HG03457 (cell line): ENCODE data around the gene SMIM45.

Experiments
- ATAC-seq: cut with Tn5 transposase; IDR thresholded peaks from one replicate; pipeline ENCODE4 v1.9.1; 2021; ENCODE audit warnings: moderate number of reproducible peaks; ENCODE audit not compliant: unreplicated experiment

SMIM45 gene

DNA sequence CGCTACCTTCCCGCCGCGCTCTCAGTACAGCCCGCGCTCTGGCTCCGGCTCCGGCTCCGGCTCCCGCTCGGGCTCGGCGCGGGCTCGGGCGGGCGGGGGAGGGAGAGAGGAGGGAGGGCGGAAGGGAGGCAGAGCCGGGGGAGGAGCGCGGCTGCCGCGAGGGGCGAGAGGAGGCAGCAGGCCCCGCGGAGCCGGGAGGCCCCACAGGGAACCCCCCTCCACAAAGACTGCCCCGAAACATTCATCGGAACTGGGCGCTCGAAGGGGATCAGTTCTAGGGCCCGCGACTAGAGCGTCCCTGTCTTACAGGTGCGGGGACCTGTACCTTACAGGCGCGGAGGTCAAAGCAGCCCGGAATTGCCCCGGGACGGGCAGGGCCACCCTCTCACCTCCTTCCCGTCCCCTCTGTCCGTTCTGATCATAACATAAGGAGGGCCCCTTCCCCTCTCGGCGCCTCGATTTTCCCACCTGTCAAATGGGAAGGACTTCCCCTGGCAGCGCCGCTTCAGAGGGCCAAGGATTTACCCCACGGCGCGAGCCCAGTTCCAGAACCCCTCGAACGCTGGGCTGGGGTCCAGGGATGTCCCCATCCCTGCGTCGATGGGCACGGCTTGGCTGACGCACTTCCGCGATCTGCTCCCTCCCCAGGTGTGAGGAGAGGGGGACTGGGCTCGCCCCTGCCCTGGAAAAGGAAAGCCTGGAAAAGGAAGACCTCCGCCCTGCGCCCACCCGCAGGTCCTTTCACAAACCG, 36.7 kb upstream of the SMIM45 start, which contains the start of gene SHISA8:
SHISA8 (minus strand) TSS at position 40 of the 751 bp plus-strand sequence. CDS start 407 bp downstream, outside the sequence.
- ATAC-seq: no peak

DNA sequence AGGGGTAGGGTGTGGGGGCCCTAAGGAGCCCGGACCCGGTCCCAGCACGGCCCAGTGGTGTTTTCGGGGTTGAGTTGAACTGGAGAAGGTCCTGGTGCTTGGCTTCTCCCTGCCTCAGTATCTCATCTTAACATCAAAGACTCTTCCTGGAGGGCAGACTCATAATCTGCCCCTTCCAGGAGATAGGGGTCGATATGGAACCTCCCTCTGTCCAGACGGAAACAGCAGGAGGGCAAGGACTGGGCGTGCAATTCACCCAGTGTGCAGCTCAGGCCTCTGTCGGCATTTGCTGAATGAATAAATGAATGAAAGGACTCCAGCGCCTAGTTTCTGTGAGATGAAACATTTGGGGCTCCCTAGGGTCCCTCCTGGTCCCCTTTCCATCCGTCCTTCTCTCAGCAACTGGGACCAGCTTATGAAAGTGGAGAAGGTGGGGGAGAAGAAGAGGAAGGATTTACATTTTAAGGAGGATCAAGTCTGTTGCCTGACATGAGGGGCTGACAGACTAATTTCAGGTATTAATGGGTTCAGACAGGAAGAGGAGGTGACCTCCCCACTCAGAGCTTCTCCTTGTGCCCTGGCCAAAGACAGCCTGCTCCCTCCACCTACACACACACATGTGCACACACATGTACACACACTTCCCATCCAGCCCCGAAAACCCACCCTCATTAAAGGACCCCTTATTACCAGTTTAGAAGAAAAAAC, 36.0 kb upstream of the SMIM45 start:
- no peak for ATAC-seq

DNA sequence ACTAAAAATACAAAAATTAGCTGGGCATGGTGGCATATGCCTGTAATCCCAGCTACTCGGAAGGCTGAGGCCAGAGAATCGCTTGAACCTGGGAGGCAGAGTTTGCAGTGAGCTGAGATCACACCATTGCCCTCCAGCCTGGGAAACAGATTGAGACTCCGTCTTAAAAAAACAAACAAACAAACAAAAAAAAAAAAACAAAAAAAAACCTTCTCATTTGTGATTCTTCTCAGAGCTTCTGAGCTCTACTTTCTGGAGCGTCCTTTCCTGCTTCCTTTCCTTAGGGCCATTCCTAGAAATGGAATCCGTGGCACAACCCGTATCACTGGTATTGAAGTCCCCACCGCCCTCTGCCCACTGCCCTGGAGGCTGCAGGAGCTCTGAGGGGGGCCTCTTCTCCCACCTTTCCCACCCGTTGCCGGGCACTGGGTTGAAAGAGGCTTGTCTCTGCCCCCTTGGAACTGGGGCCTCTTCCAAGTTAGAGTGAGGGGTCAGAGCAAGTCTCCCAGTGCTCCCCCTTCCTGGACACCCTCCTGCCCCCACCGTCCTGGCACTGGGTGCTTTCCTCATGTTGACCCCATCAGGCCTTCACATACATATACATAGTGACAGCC, 35.1 kb upstream of the SMIM45 start:
- no peak for ATAC-seq

DNA sequence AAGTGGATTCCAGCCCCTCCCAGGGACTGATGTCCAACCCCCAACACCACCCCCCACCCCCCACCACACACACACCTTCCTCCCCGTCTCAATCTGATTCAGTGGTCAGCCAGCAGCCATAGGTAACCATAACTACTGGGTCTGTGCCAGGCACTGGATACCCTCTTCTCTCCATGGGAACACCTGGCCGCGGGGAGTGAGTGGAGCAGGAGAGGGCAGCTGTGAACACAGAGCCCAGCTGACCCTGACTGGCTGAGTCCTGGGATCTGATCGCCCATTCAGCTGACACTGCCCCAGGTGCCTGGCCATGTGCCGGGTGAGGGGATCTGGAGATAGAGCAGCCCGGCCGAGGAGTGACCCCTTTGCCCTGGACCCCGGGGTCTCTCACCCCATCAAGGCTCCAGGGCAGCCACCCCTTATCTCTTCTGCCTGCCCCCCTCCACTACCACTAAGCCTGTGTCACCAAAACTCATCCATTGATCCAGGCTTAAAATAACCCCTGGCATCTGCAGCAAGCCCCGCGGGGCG, 34.5 kb upstream of the SMIM45 start:
- ATAC-seq: no peak

DNA sequence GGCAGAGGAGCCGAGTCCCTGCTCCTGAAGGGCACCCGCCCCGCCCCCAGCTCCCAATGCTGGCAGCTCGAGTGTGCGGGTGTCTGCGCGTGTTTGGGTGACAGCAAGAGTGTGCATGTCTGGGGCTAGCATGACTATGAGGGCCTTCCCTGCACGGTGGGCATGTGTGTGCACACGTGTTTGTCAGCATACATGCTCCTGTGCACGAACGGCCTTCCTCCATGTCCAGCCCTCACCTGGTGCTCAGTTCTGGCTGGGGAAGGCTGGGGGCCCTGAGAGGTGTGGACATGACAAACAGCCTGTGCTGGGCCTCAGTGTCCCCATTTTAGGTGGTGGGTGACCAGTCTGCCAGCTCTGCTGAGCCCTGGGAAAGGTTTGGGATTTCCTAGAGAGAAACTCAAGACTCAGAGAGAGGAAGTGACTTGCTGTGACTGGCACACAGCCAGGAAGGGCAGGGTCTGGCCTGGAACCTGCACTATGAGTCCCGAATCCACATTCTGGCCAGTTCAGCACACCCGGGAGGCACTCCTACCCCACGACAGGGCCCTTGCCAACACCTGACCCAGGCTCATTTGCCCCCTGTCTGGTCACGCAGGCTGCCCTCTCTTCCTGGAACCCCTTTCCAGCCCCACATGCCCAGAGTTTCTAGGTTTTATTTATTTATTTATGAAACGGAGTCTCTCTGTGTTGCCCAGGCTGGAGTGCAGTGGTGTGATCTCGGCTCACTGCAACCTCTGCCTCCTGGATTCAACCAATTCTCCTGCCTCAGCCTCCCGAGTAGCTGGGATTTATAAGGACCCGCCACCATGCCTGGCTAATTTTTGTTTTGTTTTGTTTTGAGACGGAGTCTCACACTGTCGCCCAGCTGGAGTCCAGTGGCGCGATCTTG, 33.8 kb upstream of the SMIM45 start:
- no peak for ATAC-seq

DNA sequence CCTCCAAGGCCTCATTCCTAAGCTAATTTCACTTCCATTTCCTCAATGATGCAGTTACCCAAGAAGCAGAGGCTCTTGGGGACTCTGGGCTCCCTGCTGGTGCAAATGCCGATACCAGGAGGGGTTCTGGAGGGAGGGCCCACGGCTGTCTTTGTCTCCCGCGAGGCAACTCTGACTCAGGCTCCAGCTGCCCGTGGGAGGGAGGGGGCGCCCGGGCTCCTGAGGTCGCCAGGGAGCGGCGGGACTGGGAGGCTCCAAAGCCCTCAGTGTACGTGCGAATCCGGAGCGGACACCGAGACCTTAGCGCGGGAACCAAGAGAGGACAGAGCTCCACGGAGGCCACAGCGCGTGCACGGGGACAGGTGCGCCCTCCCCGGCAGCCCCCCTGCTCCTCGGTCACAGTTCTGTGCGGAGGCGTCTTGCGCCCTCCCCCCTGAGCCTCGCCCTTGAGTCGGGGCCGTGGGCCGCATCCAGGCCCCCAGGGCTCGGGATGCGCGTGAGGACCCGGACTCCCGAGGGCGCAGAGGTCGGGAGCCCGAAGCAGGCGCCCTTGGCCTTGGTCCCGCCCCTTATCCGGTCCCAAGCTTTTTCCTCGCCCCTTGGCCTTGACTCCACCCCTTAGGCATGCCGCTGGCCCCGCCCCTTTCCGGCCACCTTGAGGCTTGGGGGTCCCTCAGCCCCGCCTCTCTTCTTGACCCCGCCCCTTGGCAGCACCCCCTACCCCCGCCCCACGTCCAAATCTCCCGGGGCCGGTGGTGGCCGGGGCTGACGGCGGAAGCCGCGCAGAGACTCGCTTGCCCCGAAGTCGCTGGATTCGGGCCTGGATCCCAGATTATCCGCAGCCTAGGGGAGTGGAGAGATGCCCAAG, 32.4 kb upstream of the SMIM45 start:
- no peak for ATAC-seq

DNA sequence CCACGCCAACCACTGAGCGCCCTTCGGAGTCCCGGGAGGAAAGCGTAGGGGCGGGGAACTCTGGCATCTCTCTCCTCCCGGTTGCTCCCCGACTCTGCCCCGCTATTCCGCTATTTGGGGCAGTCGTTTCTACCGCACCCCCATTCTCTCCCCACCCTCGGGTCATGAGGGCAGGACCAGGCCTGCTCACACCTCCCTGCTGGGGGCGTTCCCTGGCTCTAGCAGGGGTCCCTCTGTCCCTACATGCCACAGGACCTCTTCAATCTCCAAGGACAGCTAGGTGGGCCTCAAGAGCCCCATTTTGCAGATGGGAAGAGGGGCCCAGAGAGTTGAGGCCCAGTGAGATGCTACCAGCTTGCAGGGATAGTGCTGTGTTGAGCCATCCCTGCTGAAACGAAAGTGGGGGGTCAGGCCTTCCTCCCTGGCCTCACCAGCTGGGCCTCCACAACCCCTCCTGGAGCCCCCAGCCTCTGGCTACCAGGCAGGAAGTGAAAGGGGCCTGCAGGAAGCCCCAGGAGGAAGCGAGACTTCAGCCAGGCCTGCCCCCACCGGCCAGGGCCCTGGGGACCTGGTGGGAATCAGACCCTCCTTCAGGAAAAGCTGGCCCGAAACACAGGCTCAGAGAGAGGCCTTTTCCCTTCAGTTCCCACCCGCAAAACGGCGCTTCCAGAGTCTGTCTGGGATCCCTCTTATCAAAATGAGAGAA, 31.5 kb upstream of the SMIM45 start:
- ATAC-seq: no peak

DNA sequence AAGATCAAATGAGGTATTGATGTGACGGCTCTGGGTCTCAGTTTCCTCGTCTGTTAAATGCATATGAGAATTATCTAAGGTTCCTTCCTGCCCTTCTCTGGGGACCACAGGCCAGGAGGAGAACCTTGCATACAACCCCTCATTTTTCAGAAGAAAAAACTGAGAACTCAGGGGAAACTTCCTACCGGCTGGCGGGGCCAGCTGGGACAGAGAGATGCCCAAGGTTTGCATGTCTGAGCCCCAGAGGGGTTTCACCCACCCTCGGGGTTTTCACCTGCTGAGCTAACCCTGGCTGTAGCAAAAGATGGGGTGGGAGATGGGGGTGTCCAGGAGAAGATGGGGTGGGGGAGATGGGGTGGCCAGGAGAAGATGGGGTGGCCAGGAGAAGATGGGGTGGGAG, 29.6 kb upstream of the SMIM45 start:
- no peak for ATAC-seq

DNA sequence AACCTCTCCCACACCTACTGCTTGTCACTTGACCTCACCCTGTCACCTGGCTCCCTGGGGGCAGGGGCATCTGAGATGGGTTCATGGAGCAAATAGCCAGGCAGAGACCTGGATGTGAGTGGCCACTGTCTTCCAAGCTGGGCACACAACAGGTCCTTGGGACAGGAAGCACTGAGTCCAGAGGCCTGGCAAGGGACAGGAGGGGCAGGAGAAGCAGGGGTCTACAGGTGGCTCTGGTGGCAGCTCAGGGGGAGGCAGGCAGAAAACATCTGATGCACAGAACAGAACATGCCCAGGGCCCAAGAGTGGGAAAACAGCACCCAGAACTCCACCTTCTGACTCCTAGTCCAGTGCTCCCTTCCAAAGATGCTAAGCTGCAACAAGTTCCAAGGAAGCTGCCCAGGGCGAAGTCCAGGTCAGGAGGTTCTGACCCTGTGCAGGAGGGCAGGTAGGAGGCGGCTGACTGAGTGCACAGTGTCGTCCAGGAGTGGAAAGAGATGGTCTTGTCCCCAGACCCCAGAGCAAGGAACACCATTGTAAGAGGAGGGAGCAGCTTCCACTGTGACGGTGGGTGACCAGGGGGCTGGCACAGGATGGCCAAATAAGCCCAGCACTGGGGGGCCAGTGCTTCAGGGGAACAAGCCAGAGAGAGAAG, 28.9 kb upstream of the SMIM45 start:
- no peak for ATAC-seq

DNA sequence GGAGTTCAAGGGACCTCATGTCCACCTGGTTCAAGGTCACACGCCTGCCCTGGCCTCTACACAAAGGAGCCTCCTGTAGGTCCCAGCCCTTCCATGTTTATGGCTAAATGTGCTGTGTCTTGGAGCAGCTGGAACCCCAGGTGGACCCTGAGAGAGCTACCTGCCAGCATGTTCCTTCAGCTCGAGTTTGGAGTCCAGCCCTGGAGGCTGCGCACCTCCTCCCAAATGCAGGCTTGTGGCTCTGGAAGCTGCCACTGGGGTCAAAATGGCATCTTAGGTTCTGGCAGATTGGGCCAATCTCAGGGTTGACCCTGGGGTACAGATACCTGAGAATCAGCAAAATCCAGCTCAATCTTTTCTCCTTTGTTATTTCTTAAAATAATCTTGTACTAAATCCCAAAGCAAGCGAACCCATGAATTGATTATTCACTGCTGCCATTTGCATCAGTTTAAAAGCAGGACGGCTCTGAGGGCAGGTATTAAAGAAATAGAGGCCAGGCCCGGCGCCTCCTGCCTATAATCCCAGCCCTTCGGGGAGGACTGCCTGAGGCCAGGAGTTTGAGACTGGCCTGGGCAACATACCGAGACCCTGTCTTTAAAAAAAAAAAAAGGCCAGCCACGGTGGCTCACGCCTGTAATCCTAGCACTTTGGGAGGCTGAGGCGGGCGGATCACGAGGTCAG, 28.2 kb upstream of the SMIM45 start:
- ATAC-seq: no peak

DNA sequence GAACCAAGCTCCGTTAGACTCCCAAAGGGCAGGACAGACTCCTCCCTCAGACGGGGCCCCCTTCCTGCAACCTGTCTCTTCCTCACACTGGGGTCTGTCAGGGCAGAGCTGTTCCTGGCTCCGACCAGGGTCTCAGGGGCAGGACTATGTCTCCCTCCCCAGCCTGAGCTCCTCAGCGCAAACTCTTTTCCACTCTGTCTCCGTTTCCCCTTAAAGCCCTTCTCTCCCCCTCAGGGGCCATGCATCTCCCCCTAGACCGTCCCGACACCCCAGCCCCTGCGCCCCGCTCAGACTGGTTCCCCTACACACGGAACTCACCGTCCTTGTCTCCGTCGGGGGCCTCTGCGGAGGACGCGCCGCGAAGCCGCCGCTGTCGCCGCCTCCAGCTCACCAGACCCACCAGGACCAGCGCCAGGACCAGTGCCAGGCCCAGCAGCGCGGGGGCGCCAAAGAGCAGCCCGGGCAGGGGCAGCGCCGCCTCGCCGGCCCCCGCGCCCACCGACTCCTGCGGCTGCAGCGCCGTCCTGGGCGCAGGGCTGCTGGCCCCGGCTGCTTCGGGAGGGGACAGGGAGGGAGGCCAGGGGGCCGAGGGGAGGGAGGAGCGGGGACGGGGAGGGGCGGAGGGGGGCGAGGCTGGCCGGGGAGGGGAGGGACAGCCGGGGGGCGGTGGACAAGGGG, 26.0 kb upstream of the SMIM45 start:
- ATAC-seq: no peak

DNA sequence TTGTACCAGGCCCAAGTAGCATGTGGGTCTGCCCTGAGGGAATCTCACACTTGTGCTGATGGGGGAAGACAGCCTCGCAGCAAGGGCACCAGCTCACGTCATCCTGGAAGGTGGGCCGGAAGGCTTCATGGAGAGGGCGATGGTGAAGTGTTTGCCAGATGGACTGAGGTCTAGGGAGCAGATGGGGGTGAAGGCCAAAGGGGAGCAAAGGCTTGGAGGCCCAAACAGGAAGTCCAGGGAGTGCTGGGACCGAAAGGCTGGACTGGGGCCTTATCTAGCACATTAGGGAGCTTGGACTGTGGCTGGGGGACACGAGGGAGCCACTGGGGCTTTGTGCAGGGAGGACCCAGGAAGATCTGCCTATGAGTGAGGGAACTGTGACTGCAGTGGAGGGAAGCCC, 24.1 kb upstream of the SMIM45 start:
- no peak for ATAC-seq

DNA sequence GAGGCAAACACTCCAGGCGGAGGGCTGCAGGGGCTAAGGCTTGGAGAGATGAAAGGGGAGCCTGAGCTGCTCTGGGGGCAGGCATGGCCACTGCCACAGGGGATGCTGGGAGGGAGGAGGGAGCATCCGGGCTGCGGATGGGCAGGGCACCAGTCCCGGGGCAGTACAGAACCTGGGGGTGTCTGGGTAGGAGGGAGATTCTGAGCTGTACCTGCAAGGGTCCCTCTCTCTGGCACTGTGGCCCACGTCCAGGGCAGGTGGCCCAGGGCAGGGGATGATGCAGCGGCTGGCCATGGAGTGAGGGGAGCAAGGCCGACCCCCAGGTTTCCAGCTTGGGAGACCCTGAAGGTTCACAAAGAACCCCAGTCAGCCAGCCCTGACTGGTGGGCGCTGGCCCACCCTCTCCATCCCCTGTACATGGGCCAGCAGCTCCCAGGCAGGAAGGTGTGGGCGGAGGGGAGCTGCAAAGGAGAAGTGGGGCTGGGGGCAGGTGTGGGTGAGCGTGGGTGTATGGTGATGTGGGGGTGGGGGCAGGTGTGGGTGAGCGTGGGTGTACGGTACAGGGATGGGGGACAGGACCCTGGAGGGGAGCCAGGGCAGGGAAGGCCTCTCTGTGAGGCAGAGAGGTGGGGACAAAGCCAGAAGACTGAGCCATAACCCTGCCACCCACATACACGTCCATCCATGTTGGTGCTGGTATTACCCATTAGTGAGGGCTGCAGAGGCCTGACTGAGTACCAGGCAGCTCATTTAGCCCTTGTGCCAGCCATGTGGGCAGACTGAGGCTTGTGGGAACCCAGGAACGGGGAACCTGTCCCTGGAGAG, 23.1 kb upstream of the SMIM45 start:
- ATAC-seq: no peak

DNA sequence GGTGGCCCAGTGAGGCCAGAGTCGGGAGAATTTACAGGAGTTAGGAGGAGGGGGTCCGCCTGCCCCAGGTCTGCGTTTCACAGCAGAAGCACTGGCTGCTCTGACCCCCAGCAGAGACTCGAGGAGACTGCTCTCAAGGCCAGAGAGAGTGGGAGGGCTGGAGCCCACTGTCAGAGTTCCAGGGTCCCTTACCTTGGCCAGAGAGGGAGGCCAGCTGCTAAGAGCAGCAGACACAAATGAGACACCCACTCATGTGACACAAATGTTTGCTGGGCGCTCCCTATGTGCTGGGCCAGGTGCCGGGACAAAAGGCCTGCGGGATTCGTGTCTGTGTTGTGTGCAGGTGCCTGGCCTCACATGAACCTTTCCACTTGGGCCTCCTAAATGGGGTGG, 22.5 kb upstream of the SMIM45 start:
- ATAC-seq: no peak

DNA sequence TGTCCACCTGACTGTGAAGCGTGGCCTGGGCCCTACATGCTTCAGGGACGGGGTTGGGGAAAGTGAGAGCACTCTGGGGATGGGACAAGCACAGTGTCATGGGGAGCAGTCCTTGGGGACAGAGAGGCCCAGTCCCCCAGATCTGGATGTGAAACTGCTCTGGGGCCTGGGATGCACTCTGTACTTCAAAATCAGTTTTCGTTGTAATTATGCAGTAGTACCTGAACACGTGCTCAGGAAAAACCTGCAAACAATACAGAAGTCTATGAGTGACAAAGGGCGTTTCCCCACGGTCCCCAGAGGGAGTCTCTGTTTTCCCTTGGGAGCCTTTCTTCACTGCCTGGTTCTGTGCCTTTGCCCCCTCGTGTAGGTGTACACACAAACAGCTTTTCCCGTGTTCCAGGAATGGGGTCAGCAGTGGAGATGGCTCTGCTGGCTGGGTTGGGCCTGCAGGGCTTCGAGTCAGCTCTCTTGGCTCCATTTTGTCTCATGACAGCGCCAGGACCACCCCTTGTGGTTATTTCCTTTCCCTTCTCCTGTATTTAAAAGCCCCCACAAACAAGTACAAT, 20.2 kb upstream of the SMIM45 start:
- no peak for ATAC-seq

DNA sequence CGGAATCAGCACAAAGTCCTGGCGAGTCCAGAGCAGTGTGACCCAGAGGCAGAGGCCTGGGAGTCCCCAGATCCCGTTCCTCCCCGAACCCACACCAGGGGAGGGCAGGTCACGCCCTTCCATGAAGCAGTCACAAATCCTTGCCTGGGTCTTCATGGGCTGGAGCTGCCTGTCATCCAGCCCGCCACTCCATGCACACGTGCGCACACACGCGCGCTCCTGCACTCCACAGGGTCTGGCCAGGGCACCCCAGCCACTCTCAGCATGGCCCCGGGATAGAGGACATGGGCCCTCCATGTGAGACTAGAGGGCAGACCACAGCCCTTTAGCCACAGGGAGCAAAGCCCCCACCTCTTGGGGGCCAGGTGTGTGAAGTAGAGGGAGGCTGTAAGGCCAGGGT, 19.6 kb upstream of the SMIM45 start:
- ATAC-seq: no peak
